Smooth muscle cell (in vitro differentiated cells): ENCODE data around the gene DAPK1. TPM values are rescaled to one million over a fixed set of nuclear protein-coding genes. Genes with fewer than 3 reads are reported as not detected.

Source experiments
- DNase-seq: peaks from one replicate; lab custom pipeline; 2025; ENCODE audit not compliant: unreplicated experiment; lab: John Stamatoyannopoulos, UW
- H2AFZ ChIP-seq: fragments of 200-600 bp; sonication (generic); 2 replicates; pipeline ENCODE4 v1.6.0; 2016; ENCODE audit warnings: antibody characterized with exemption, low read depth, mild to moderate bottlenecking
- H3F3A ChIP-seq: fragments of 200-600 bp; sonication (generic); 2 replicates; pipeline ENCODE4 v1.6.0; 2017; ENCODE audit warnings: antibody characterized with exemption, low read depth
- H3K27ac ChIP-seq: fragments of 200-600 bp; sonication (generic); 2 replicates; pipeline ENCODE4 v1.5.1; 2016; ENCODE audit warnings: low read depth, mild to moderate bottlenecking
- H3K27me3 ChIP-seq: fragments of 200-600 bp; sonication (generic); 2 replicates; pipeline ENCODE4 v1.6.1; 2016; ENCODE audit warnings: low read depth, mild to moderate bottlenecking
- H3K36me3 ChIP-seq: fragments of 200-600 bp; sonication (generic); 2 replicates; pipeline ENCODE4 v1.5.1; 2016; ENCODE audit warnings: low read depth
- H3K4me1 ChIP-seq: fragments of 200-600 bp; sonication (generic); 2 replicates; pipeline ENCODE4 v1.5.1; 2016; ENCODE audit warnings: low read depth
- H3K4me2 ChIP-seq: fragments of 200-600 bp; sonication (generic); 2 replicates; pipeline ENCODE4 v1.6.0; 2016; ENCODE audit warnings: mild to moderate bottlenecking
- H3K4me3 ChIP-seq: fragments of 200-600 bp; sonication (generic); 2 replicates; pipeline ENCODE4 v1.5.1; 2016; ENCODE audit warnings: mild to moderate bottlenecking
- H3K79me2 ChIP-seq: fragments of 200-600 bp; sonication (generic); 2 replicates; pipeline ENCODE4 v1.6.0; 2016; ENCODE audit warnings: low read depth, mild to moderate bottlenecking
- H3K9ac ChIP-seq: fragments of 200-600 bp; sonication (generic); 2 replicates; pipeline ENCODE4 v1.6.0; 2016; ENCODE audit warnings: low read depth
- H3K9me3 ChIP-seq: fragments of 200-600 bp; sonication (generic); replicated peaks from 2 replicates; pipeline ENCODE4 v1.5.1; 2016; ENCODE audit warnings: low read depth
- H4K20me1 ChIP-seq: fragments of 200-600 bp; sonication (generic); 2 replicates; pipeline ENCODE4 v1.6.0; 2016; ENCODE audit warnings: low read depth
- CTCF ChIP-seq: fragments of 200-600 bp; sonication (generic); IDR thresholded peaks from 2 replicates; pipeline ENCODE4 v1.5.1; 2017; ENCODE audit warnings: borderline replicate concordance, mild to moderate bottlenecking, antibody characterized with exemption; ENCODE audit not compliant: insufficient read depth, poor library complexity, severe bottlenecking
- WGBS: methylation state at CpG from one replicate; pipeline ENCODE4 v1.1.7; 2016; ENCODE audit warnings: low lambda C conversion rate; 5-methylcytosine and 5-hydroxymethylcytosine counted together
- polyA plus RNA-seq: library from polyadenylated mRNA; unstranded; fragments of >200 nt; fragmentation: Nextera tagmentation; extraction: Ambion mirVana; gene quantifications from 2 replicates; pipeline ENCODE4 v1.2.1, GENCODE V29; 2016
- total RNA-seq: library from RNA; depleted of rRNA; stranded (reverse); fragments of >200 nt; gene quantifications from 2 replicates; pipeline ENCODE4 v1.2.3, GENCODE V29; 2014

DAPK1 gene
- total and polyA plus RNA-seq, 2 experiments from 2014 or later: 12.6 to 20.3 TPM

DNA sequence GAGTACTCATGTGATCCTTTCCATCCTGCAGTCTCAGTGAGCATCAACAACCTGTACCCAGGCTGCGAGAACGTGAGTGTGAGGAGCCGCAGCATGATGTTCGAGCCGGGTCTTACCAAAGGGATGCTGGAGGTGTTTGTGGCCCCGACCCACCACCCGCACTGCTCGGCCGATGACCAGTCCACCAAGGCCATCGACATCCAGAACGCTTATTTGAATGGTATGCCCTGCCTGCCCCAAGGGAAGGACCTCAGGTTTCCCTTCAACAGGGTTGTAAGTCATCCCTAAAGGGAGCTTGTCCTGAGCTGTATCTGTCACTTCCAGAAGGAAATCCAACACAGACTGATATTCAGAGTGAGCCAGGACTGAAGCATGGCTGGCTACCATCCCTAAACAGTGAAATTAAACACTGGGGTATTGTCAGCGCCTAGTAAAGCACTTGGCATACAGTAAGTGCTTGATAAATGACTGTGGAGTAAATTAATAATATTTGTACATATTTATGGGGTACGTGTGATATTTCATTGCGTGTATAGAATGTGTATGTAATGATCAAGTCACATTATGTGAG lies 188.9 kb downstream of the DAPK1 start:
- no peaks in the 10 kb centered on the region for H3K27me3 ChIP-seq
- no peaks in the 10 kb centered on the region for H3K4me1 ChIP-seq
- no peaks in the 10 kb centered on the region for H4K20me1 ChIP-seq
- 97% methylated on average over 14 of the region's 14 CpGs for WGBS
- no peaks in the 10 kb centered on the region for H3K36me3 ChIP-seq
- no peak for TF ChIP-seq CTCF
- no peak overlapping the region for H3K4me3 ChIP-seq
- no peak overlapping the region for H2AFZ ChIP-seq
- H3K9ac ChIP-seq: no peak overlapping the region
- H3F3A ChIP-seq: no peaks in the 10 kb centered on the region
- no peak overlapping the region for H3K4me2 ChIP-seq
- DNase-seq: no peak
- no peak overlapping the region for H3K27ac ChIP-seq
- H3K9me3 ChIP-seq: no peaks in the 10 kb centered on the region
- no peaks in the 10 kb centered on the region for H3K79me2 ChIP-seq

GRCh38 chr9:87687207-87687606 lies 189.5 kb downstream of the DAPK1 start:
- 95% methylated on average over 4 of the region's 4 CpGs for WGBS
- no peaks in the 10 kb centered on the region for H3K79me2 ChIP-seq
- H3K4me1 ChIP-seq: no peaks in the 10 kb centered on the region
- no peak overlapping the region for H3K9ac ChIP-seq
- H3F3A ChIP-seq: no peaks in the 10 kb centered on the region
- H3K27me3 ChIP-seq: no peaks in the 10 kb centered on the region
- H3K4me3 ChIP-seq: no peak overlapping the region
- H4K20me1 ChIP-seq: no peaks in the 10 kb centered on the region
- no peak for TF ChIP-seq CTCF
- no peak overlapping the region for H3K27ac ChIP-seq
- H3K4me2 ChIP-seq: no peak overlapping the region
- H2AFZ ChIP-seq: no peak overlapping the region
- no peak for DNase-seq
- no peaks in the 10 kb centered on the region for H3K9me3 ChIP-seq
- no peaks in the 10 kb centered on the region for H3K36me3 ChIP-seq

DNA sequence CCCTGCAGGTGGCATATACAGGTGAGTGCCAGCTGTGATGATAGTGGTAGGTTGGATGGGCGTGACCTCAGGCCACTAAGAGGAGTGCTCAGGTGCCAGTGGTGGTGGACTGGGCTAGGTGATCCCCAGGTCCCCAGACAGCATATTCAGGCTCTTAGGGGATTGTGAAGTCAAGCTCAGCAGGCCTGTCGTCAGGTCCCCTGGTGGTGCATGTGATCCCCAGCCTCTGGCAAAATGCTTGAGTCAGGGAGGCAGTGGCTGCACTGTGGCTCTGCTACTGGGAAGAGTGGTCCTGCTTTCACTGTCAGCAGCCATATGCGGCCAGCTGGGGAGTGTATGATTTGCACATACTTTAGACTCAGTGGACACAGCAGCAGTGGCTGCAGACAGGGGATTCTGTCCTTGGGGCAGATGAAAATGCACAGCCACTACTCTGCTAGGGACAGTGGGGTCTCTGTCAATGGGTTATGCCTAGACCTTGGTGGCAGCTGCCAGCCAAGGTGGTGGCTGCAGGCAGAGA lies 196.6 kb downstream of the DAPK1 start:
- Histone ChIP-seq H2AFZ (no peak overlapping the region), H3K4me2 (no peak overlapping the region)

More for the DNA sequence above, 196.6 kb downstream of the DAPK1 start:
- no peaks in the 10 kb centered on the region for H3K79me2 ChIP-seq
- WGBS: 98% methylated on average over 3 of the region's 3 CpGs
- H3K36me3 ChIP-seq: no peaks in the 10 kb centered on the region
- no peak overlapping the region for H3K9ac ChIP-seq
- H3K27me3 ChIP-seq: no peaks in the 10 kb centered on the region
- no peaks in the 10 kb centered on the region for H4K20me1 ChIP-seq
- TF ChIP-seq CTCF: no peak
- no peak for DNase-seq
- no peaks in the 10 kb centered on the region for H3F3A ChIP-seq
- H3K27ac ChIP-seq: no peak overlapping the region
- H3K4me3 ChIP-seq: no peak overlapping the region
- H3K4me1 ChIP-seq: no peaks in the 10 kb centered on the region
- no peaks in the 10 kb centered on the region for H3K9me3 ChIP-seq
